NCI-H345 treated with DMSO at 0.1 percent for 48 hours (cell line): Measurements from ENCODE around the gene PTPRC.

Source experiments
- DNase-seq: peaks from one replicate; lab custom pipeline; 2025; ENCODE audit not compliant: unreplicated experiment; lab: John Stamatoyannopoulos, UW

The PTPRC gene

GRCh38 chr1:198755715-198756114, 116.9 kb downstream of the PTPRC start:
- no peak for DNase-seq

- peak; percentile 3 for DNase-seq
These were observed 117.6 kb downstream of the PTPRC start for GRCh38 chr1:198756470-198756869.

- DNase-seq: no peak
These were observed 123.2 kb downstream of the PTPRC start for GRCh38 chr1:198761859-198762616.

- DNase-seq: no peak
These were observed 124.5 kb downstream of the PTPRC start for GRCh38 chr1:198763298-198763714.

- no peak for DNase-seq
These were observed 125.9 kb downstream of the PTPRC start for GRCh38 chr1:198764748-198765147.

- DNase-seq: no peak
These were observed 126.6 kb downstream of the PTPRC start for GRCh38 chr1:198765416-198765815.

- DNase-seq: peak; percentile 8
These were observed 132.8 kb downstream of the PTPRC start for GRCh38 chr1:198771563-198772153.

- DNase-seq: no peak
These were observed 133.8 kb downstream of the PTPRC start for GRCh38 chr1:198772626-198773025.

- DNase-seq: no peak
These were observed 134.2 kb downstream of the PTPRC start for GRCh38 chr1:198773030-198773429.

GRCh38 chr1:198773523-198773922, 134.7 kb downstream of the PTPRC start:
- DNase-seq: no peak

GRCh38 chr1:198774421-198774820, 135.6 kb downstream of the PTPRC start:
- DNase-seq: no peak

- DNase-seq: no peak
These were observed 136.8 kb downstream of the PTPRC start for GRCh38 chr1:198775606-198776005.

GRCh38 chr1:198776602-198777029, 137.8 kb downstream of the PTPRC start:
- no peak for DNase-seq

- no peak for DNase-seq
These were observed 139.2 kb downstream of the PTPRC start for GRCh38 chr1:198778049-198778448.

GRCh38 chr1:198780376-198780775, 141.5 kb downstream of the PTPRC start:
- no peak for DNase-seq

GRCh38 chr1:198788561-198789064, 149.8 kb downstream of the PTPRC start:
- DNase-seq: no peak

GRCh38 chr1:198793714-198794113, 154.9 kb downstream of the PTPRC start:
- DNase-seq: no peak

GRCh38 chr1:198794498-198794897, 155.7 kb downstream of the PTPRC start:
- no peak for DNase-seq

- DNase-seq: no peak
These were observed 158.8 kb downstream of the PTPRC start for GRCh38 chr1:198797656-198798055.

- no peak for DNase-seq
These were observed 160.1 kb downstream of the PTPRC start for GRCh38 chr1:198798923-198799386.

GRCh38 chr1:198805498-198806151, 166.8 kb downstream of the PTPRC start:
- DNase-seq: no peak

- DNase-seq: no peak
These were observed 168.0 kb downstream of the PTPRC start for GRCh38 chr1:198806861-198807260.
